Skeletal muscle satellite cell (primary cell): ENCODE results near the gene FANCI.

ENCODE experiments used
- H3K27me3 ChIP-seq: 2 replicates; pipeline ENCODE4 v1.7.0; 2013; ENCODE audit warnings: low read length; ENCODE audit not compliant: control insufficient read depth, insufficient read depth
- H3K36me3 ChIP-seq: 2 replicates; pipeline ENCODE4 v1.7.0; 2013; ENCODE audit warnings: mild to moderate bottlenecking, control low read depth, low read length; ENCODE audit not compliant: insufficient read depth
- H3K4me1 ChIP-seq: 2 replicates; pipeline ENCODE4 v1.7.0; 2013; ENCODE audit warnings: low read length; ENCODE audit not compliant: control insufficient read depth, insufficient read depth
- H3K4me2 ChIP-seq: 2 replicates; pipeline ENCODE4 v1.7.0; 2013; ENCODE audit warnings: mild to moderate bottlenecking, low read length
- H3K4me3 ChIP-seq: 2 replicates; pipeline ENCODE4 v1.7.0; 2013; ENCODE audit warnings: low read length
- H3K9ac ChIP-seq: 2 replicates; pipeline ENCODE4 v1.7.0; 2013; ENCODE audit warnings: mild to moderate bottlenecking, low read depth, low read length, moderate library complexity
- H3K9me3 ChIP-seq: replicated peaks from 2 replicates; pipeline ENCODE4 v1.7.0; 2013; ENCODE audit warnings: mild to moderate bottlenecking, control low read depth, low read length

FANCI gene

GRCh38 chr15:89326316-89326715, 82.5 kb downstream of the FANCI start:
- peaks cover 100% of the 10 kb centered on the region for H3K36me3 ChIP-seq
- no peak overlapping the region for H3K4me2 ChIP-seq
- H3K4me3 ChIP-seq: no peak overlapping the region
- H3K27me3 ChIP-seq: no peaks in the 10 kb centered on the region
- no peaks in the 10 kb centered on the region for H3K9me3 ChIP-seq
- H3K9ac ChIP-seq: no peak overlapping the region
- peaks cover 17% of the 10 kb centered on the region for H3K4me1 ChIP-seq

GRCh38 chr15:89327113-89327512, 83.3 kb downstream of the FANCI start:
- Histone ChIP-seq H3K4me2 (no peak overlapping the region), H3K9ac (no peak overlapping the region), H3K4me3 (no peak overlapping the region), H3K36me3 (peaks cover 100% of the 10 kb centered on the region), H3K27me3 (no peaks in the 10 kb centered on the region), H3K9me3 (no peaks in the 10 kb centered on the region), H3K4me1 (peaks cover 25% of the 10 kb centered on the region)

- peaks cover 98% of the 10 kb centered on the region for H3K36me3 ChIP-seq
- H3K4me1 ChIP-seq: peaks cover 38% of the 10 kb centered on the region
- no peak overlapping the region for H3K9ac ChIP-seq
- no peaks in the 10 kb centered on the region for H3K27me3 ChIP-seq
- no peaks in the 10 kb centered on the region for H3K9me3 ChIP-seq
- no peak overlapping the region for H3K4me3 ChIP-seq
- H3K4me2 ChIP-seq: no peak overlapping the region
Measured at GRCh38 chr15:89328398-89329254, 84.8 kb downstream of the FANCI start.

DNA sequence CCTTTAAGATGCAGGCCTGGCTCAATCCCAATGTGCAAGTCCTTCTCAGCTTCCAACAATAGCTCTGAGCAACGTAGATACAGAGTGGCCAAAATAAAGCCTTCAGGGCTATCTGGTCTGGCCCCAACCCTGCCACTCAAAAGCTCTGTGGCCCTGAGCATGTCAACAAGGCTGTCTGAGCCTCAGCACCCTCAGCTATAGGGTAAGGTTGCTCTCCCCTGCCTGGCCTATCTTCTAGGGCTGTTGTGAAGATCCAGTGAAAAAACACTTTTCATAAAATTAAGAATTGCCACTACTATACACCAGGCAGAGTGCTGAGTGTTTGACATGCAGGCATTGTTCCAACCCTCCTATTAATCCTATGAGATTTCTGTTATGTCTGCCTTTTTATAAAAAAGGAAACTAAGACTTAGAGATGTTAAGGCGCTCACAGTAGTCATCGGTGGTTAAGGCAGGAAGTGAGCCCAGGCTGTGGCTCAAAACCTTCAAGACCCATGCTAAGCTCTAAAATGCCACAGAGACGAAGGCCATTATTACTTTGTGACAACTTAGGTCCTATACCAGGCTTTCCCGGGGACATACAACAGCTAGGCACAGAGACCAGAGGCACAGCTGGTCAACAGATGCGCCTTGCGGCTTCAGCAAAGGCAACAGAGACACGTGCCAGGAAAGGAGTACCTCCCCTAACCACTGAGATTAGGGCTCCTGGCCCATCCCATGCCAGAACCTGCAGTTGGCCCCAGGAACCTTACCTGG, 85.7 kb downstream of the FANCI start:
- Histone ChIP-seq H3K9me3 (no peaks in the 10 kb centered on the region), H3K4me3 (no peak overlapping the region), H3K4me1 (peaks cover 39% of the 10 kb centered on the region)

DNA sequence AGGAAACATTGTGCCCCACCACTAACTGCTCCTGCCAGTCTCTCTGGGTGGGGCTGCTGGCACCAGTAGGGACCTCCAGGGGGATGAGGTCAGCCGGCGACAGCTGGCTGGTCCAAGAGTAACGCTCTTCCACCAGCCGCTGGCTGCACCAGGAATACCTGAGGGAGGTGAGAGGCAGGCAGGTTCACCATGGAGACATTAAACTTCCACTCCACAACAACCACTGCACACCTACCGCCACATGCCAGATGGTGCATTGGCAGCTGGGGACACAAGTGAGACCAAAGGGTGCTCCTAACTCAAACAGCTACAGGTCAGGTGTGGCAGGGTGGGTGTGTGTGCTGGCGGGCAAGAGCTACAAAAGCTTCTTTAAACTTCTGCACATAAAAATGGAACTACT, 86.3 kb downstream of the FANCI start:
- Histone ChIP-seq H3K9me3 (no peaks in the 10 kb centered on the region), H3K27me3 (no peaks in the 10 kb centered on the region), H3K4me3 (no peak overlapping the region), H3K9ac (no peak overlapping the region), H3K4me2 (peak overlapping the region; percentile 98), H3K36me3 (peaks cover 83% of the 10 kb centered on the region), H3K4me1 (peaks cover 39% of the 10 kb centered on the region)

More for the DNA sequence above, 85.7 kb downstream of the FANCI start:
- no peaks in the 10 kb centered on the region for H3K27me3 ChIP-seq
- peaks cover 89% of the 10 kb centered on the region for H3K36me3 ChIP-seq
- no peak overlapping the region for H3K9ac ChIP-seq
- H3K4me2 ChIP-seq: peak overlapping the region; percentile 98

- Histone ChIP-seq H3K36me3 (peaks cover 74% of the 10 kb centered on the region), H3K4me3 (no peak overlapping the region), H3K27me3 (no peaks in the 10 kb centered on the region), H3K9me3 (no peaks in the 10 kb centered on the region), H3K4me2 (peak overlapping the region; percentile 98), H3K4me1 (peaks cover 47% of the 10 kb centered on the region), H3K9ac (peak overlapping the region; percentile 29)
Measured at GRCh38 chr15:89330881-89331595, 87.3 kb downstream of the FANCI start.

DNA sequence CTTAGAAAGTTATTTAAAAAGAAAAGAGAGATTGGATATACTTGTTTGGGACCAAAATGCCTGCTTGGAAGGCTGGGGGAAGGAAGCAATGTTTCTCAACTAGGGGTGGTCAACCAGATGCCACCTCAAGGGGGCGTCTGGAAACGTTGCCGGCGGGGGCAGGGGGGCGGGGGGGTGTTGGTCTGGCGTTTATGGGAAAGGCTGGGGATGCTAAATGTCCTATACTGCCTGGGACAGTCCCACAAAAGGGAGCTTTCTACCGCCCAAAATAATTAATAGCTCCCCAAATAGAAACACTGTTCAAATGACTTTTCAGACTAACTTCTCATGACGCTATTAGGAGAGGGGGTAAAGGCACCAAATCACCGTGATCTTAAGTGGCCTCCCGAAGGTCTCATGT, 88.7 kb downstream of the FANCI start:
- no peaks in the 10 kb centered on the region for H3K27me3 ChIP-seq
- H3K9me3 ChIP-seq: no peaks in the 10 kb centered on the region
- H3K9ac ChIP-seq: peak overlapping the region; percentile 25
- H3K36me3 ChIP-seq: peaks cover 60% of the 10 kb centered on the region
- peak overlapping the region; percentile 98 for H3K4me2 ChIP-seq
- peaks cover 47% of the 10 kb centered on the region for H3K4me1 ChIP-seq
- peak overlapping the region; percentile 52 for H3K4me3 ChIP-seq

DNA sequence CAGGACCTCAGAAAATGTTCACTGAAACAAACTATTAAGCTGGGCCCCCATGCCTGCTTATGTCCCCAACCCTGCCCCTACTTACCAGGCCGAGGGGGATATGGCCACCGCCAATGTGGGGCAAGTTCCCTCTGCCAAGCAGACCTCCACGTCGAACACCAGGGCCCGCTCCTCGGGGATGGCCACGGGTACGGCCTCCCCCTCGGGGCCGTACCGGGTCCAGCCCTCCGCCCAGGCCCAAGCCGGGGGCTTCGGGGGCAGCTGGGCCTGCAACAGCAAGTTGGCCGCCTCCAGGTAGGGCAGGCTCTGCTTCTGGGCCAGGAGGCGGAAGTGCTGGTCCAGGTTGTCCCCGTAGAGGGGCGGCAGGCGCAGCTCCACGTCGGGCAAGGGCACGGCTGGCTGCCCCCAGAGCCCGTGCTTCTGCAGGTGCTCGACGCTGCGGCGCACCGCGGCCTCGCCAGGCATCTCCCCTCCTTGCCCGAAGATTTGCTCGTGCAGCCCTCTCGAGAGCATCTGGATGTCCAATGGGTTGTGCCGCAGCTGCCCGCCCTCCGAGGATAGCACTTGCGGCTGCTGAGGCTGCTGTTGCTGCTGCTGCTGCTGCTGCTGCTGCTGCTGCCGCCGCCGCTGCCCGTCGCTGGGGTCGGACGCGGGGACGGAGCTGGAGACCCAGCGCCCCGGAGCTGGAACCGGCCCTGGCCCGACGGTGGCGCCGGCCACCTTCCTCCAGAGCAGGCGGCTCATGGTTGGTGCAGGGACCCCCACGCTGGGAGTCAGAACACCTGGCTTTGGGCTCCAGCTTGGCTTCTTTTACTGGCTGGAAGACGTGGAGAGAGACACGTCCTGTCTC, 89.5 kb downstream of the FANCI start:
- Histone ChIP-seq H3K4me3 (peak overlapping the region; percentile 94), H3K4me2 (peak overlapping the region; percentile 98), H3K9ac (peak overlapping the region; percentile 94), H3K36me3 (peaks cover 52% of the 10 kb centered on the region), H3K9me3 (no peaks in the 10 kb centered on the region), H3K27me3 (peaks cover 4% of the 10 kb centered on the region), H3K4me1 (peaks cover 47% of the 10 kb centered on the region)

DNA sequence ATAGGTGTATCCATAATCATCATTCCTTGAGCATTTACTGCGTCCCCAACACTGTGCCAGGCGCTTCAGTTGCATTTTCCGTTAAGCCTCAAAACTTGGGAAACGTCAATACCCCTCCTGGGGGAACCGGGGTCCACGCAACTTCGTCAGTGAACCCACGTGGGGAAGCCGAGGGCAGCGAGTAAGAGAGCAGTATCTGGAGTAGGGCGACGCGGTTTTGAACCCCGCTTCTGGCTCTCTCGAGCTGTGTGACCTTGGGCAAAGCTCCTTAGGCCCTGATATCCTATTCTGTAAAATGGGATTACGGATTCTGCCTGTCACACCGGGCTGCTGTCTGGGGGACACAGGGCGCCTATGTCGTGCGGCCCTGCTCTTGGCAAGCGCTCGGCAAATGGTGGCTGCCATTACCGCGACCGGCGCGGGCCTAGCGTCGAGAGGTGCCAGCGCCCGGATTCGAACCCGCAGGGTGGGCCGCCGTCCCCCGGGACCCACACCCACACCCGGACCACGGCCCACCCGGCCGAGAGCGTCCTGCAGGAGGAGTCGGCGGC, 90.3 kb downstream of the FANCI start:
- peak overlapping the region; percentile 98 for H3K4me2 ChIP-seq
- peak overlapping the region; percentile 94 for H3K9ac ChIP-seq
- peaks cover 44% of the 10 kb centered on the region for H3K36me3 ChIP-seq
- H3K27me3 ChIP-seq: peaks cover 9% of the 10 kb centered on the region
- no peaks in the 10 kb centered on the region for H3K9me3 ChIP-seq
- peak overlapping the region; percentile 94 for H3K4me3 ChIP-seq
- peaks cover 47% of the 10 kb centered on the region for H3K4me1 ChIP-seq

DNA sequence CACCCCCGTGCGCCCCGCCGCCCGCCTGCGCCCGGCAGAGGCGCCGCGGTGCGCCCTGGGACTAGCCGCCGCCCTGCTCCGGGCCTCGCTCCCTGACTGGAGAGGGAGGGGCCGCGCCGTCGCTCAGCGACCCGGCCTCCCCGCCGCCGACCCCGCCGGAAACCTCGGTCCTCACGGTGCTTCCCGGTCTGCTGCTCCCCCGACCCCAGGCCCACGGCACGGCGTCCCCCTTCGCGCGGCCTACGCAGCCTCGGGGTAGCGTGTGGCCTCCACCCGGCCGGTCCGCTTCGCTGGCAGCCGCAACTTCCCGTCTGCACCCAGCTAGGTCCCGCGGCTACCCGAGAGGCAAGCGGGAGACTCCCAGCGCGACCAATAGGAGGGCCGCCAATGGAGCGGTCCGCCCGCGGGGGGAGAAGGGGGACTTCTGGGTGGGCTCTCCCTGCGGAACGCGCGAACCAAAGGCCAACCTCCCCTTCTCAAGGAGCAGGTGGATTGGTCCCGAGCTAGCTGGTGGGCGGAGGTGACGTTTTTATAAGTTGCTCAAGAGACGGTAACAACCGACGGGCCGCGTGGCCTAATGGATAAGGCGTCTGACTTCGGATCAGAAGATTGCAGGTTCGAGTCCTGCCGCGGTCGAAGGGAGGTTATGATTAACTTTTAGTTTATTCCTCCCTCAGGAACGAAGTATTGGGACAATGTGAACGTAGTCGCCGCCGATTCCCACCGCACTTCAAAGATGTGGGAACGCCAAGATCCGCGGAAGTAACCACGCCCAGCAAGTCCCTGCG, 90.9 kb downstream of the FANCI start, which contains the start of gene POLG:
Gene POLG, minus strand, starts transcription at position 315 of the 788 bp plus-strand sequence. CDS start 1,070 bp downstream, outside the sequence.
- Histone ChIP-seq H3K4me1 (peaks cover 47% of the 10 kb centered on the region), H3K4me2 (peak within 1 kb of the TSS; percentile 98), H3K4me3 (peak within 1 kb of the TSS; percentile 94), H3K9ac (peak within 1 kb of the TSS; percentile 94), H3K27me3 (peaks cover 12% of the 10 kb centered on the region), H3K36me3 (peaks cover 37% of the 10 kb centered on the region), H3K9me3 (no peaks in the 10 kb centered on the region)
